ENCODE measurements around the gene NAGPA. TPM values are rescaled to one million over a fixed set of nuclear protein-coding genes. Genes with fewer than 3 reads are reported as not detected.

The NAGPA gene
- total RNA-seq, 2 experiments from 2014 or later: 10.1 to 11.3 TPM

GRCh38 chr16:4979736-4980660, 53.7 kb downstream of the NAGPA start:
- Mint-ChIP-seq H3K27ac (no peak overlapping the region), H3K27me3 (no peaks in the 10 kb centered on the region), H3K36me3 (ENCODE audit: low read depth) (no peaks in the 10 kb centered on the region), H3K4me3 (no peak overlapping the region), H3K9me3 (no peaks in the 10 kb centered on the region), H3K4me1 (ENCODE audit: low read depth) (no peaks in the 10 kb centered on the region)
- TF ChIP-seq CTCF (IDR thresholded peaks at IDR 0.05): no peak
- no peak for ATAC-seq
- ChIA-PET CTCF (no interaction called here), POLR2A (no interaction called here)
- intact Hi-C loops (cut with micrococcal nuclease): no loop called here
- DNase-seq: no peak

- Mint-ChIP-seq H3K27ac (no peak overlapping the region), H3K9me3 (no peaks in the 10 kb centered on the region), H3K4me1 (ENCODE audit: low read depth) (no peaks in the 10 kb centered on the region), H3K27me3 (no peaks in the 10 kb centered on the region), H3K4me3 (no peak overlapping the region), H3K36me3 (ENCODE audit: low read depth) (no peaks in the 10 kb centered on the region)
- no peak for DNase-seq
- POLR2A ChIA-PET: no interaction called here
- ATAC-seq: no peak
- no peak for TF ChIP-seq CTCF (IDR thresholded peaks at IDR 0.05)
- CTCF ChIA-PET: no interaction called here
- intact Hi-C loops (cut with micrococcal nuclease): no loop called here
These were observed 54.6 kb downstream of the NAGPA start for GRCh38 chr16:4979164-4979563.

- intact Hi-C loops (cut with micrococcal nuclease): no loop called here
- peaks cover 6% of the 10 kb centered on the region for H3K27me3 Mint-ChIP-seq
- CTCF ChIA-PET: no interaction called here
- no peak for TF ChIP-seq CTCF (IDR thresholded peaks at IDR 0.05)
- no peak overlapping the region for H3K27ac Mint-ChIP-seq
- peaks cover 6% of the 10 kb centered on the region for H3K4me1 Mint-ChIP-seq (ENCODE audit: low read depth)
- no peaks in the 10 kb centered on the region for H3K36me3 Mint-ChIP-seq (ENCODE audit: low read depth)
- POLR2A ChIA-PET: no interaction called here
- no peak overlapping the region for H3K4me3 Mint-ChIP-seq
- DNase-seq (no peak), ATAC-seq (no peak)
- H3K9me3 Mint-ChIP-seq: no peaks in the 10 kb centered on the region
These were observed 57.1 kb downstream of the NAGPA start for GRCh38 chr16:4976611-4977145.

- CTCF ChIA-PET: no interaction called here
- no peak for TF ChIP-seq CTCF (IDR thresholded peaks at IDR 0.05)
- no peak overlapping the region for H3K27ac Mint-ChIP-seq
- H3K4me1 Mint-ChIP-seq (ENCODE audit: low read depth): peaks cover 6% of the 10 kb centered on the region
- H3K36me3 Mint-ChIP-seq (ENCODE audit: low read depth): no peaks in the 10 kb centered on the region
- intact Hi-C loops (cut with micrococcal nuclease): no loop called here
- no peak for ATAC-seq
- no peak overlapping the region for H3K4me3 Mint-ChIP-seq
- H3K27me3 Mint-ChIP-seq: peaks cover 6% of the 10 kb centered on the region
- POLR2A ChIA-PET: no interaction called here
- no peak for DNase-seq
- H3K9me3 Mint-ChIP-seq: no peaks in the 10 kb centered on the region
These were observed 57.7 kb downstream of the NAGPA start for GRCh38 chr16:4976079-4976478.

Other genes starting within 250 kb of the NAGPA start
- gene SEPTIN12, start 245.6 kb downstream of the NAGPA start, total RNA-seq: not detected
- not detected for gene SMIM22, start 238.6 kb downstream of the NAGPA start, total RNA-seq
- 1 to 10 TPM; 3.3 to 3.7 TPM for gene ROGDI, start 231.3 kb downstream of the NAGPA start, total RNA-seq
- gene GLYR1, start 186.6 kb downstream of the NAGPA start, total RNA-seq: 10 to 100 TPM; 63.7 to 64.8 TPM
- gene UBN1, start 186.5 kb downstream of the NAGPA start, total RNA-seq: 10 to 100 TPM; 25.4 to 25.6 TPM
- under 1 TPM in 1 of 2 experiments, not detected in 1; 0.05 TPM for gene PPL, start 96.8 kb downstream of the NAGPA start, total RNA-seq
- under 1 TPM in 1 of 2 experiments, not detected in 1; 0.07 TPM for gene SEC14L5, start 75.6 kb downstream of the NAGPA start, total RNA-seq
- not detected for gene C16orf89, start 32.0 kb upstream of the NAGPA start, total RNA-seq
- 10 to 100 TPM; 16.8 to 17.2 TPM for gene ALG1, start 37.9 kb upstream of the NAGPA start, total RNA-seq
- 10 to 100 TPM; 19.7 to 20.5 TPM for gene EEF2KMT, start 63.9 kb upstream of the NAGPA start, total RNA-seq

Data from activated CD8-positive, alpha-beta T cell treated with anti-CD3 and anti-CD28 coated beads for 36 hours (primary cell).